T-cell (primary cell): ENCODE results near the gene WDR19. TPM values are rescaled to one million over a fixed set of nuclear protein-coding genes. Genes with fewer than 3 reads are reported as not detected.
"Not testable (repeated sequence)": the region's sequence is repeated elsewhere in the genome, so short reads cannot be mapped to it uniquely, and the experiment has no call there.

Source experiments
- ATAC-seq, 4 experiments: fragments of 200-7000 bp in 3 of 4; fragments of 150-1000 bp in 1 of 4; cut with Tn5 transposase; replicated peaks in 1 of 4; 1 replicate in 3 of 4; 2 replicates in 1 of 4; pipeline ENCODE4 v1.10.0; 2021; ENCODE audit warnings: moderate library complexity in 3 of 4, mild to moderate bottlenecking in 2 of 4, moderate number of reproducible peaks in 1 of 4
- CTCF ChIA-PET, 2 donors: fragments of 300-600 bp; sonication (Branson Sonifier 250); formaldehyde crosslinking; loops; one replicate each; lab custom pipeline; 2022; ENCODE audit warnings: antibody characterized with exemption in 2 of 2; lab: Charles Lee
- POLR2A ChIA-PET, 2 donors: fragments of 300-600 bp; sonication (Branson Sonifier 250); formaldehyde crosslinking; loops; one replicate each; lab custom pipeline; 2022; ENCODE audit warnings: antibody characterized with exemption in 2 of 2; lab: Charles Lee
- DNase-seq, 35 experiments: peaks; one replicate each; pipeline versions ENCODE4 v3.0.0 to v3.0.0-alpha.2; 2013 to 2023
- H3K27ac ChIP-seq: one replicate; pipeline ENCODE4 v1.5.1; 2013; ENCODE audit warnings: low read length
- H3K27me3 ChIP-seq, 2 experiments: replicated peaks in 1 of 2; 1 replicate in 1 of 2; 2 replicates in 1 of 2; pipeline versions ENCODE4 v1.6.1 to v1.7.0; 2013; ENCODE audit warnings: low read length in 1 of 2, mixed read lengths in 1 of 2; ENCODE audit not compliant: control insufficient read depth in 2 of 2, insufficient read depth in 2 of 2; ENCODE audit errors: extremely low read depth in 1 of 2
- H3K36me3 ChIP-seq, 2 donors: 1 replicate in 1 of 2; 2 replicates in 1 of 2; pipeline versions ENCODE4 v1.6.1 to v1.7.0; 2013; ENCODE audit warnings: low read length in 1 of 2; ENCODE audit not compliant: control insufficient read depth in 2 of 2, insufficient read depth in 1 of 2; ENCODE audit errors: extremely low read depth in 1 of 2
- H3K4me1 ChIP-seq, 2 experiments: 1 replicate in 1 of 2; 2 replicates in 1 of 2; pipeline versions ENCODE4 v1.6.1 to v1.7.0; 2013; ENCODE audit warnings: low read length in 2 of 2, mixed read lengths in 1 of 2; ENCODE audit not compliant: insufficient read depth in 2 of 2, control insufficient read depth in 1 of 2; ENCODE audit errors: extremely low read depth in 1 of 2
- H3K4me3 ChIP-seq, 2 donors: 1 replicate in 1 of 2; 2 replicates in 1 of 2; pipeline versions ENCODE4 v1.5.1 to v1.7.0; 2013; ENCODE audit warnings: mild to moderate bottlenecking in 2 of 2, low read length in 1 of 2, moderate library complexity in 1 of 2; ENCODE audit not compliant: control insufficient read depth in 1 of 2; ENCODE audit errors: extremely low read depth in 1 of 2
- H3K9me3 ChIP-seq: 2 replicates; pipeline ENCODE4 v1.7.0; 2013
- H3K27ac Mint-ChIP-seq, 2 donors: one replicate each; pipeline ENCODE4 v1.8.0; 2020 to 2021; ENCODE audit warnings: mild to moderate bottlenecking in 2 of 2, mixed read lengths in 2 of 2
- H3K27me3 Mint-ChIP-seq, 2 donors: one replicate each; pipeline ENCODE4 v1.8.0; 2021 to 2022; ENCODE audit warnings: mixed read lengths in 2 of 2
- H3K36me3 Mint-ChIP-seq: one replicate; pipeline ENCODE4 v1.8.0; 2021; ENCODE audit warnings: mixed read lengths
- H3K4me1 Mint-ChIP-seq, 3 donors: one replicate each; pipeline ENCODE4 v1.8.0; 2020 to 2022; ENCODE audit warnings: mixed read lengths in 3 of 3, mild to moderate bottlenecking in 1 of 3
- H3K4me3 Mint-ChIP-seq, 3 donors: one replicate each; pipeline ENCODE4 v1.8.0; 2020 to 2022; ENCODE audit warnings: mild to moderate bottlenecking in 3 of 3, mixed read lengths in 3 of 3, moderate library complexity in 3 of 3
- H3K9me3 Mint-ChIP-seq, 3 donors: one replicate each; pipeline ENCODE4 v1.8.0; 2020 to 2022; ENCODE audit warnings: mixed read lengths in 3 of 3
- WGBS: methylation state at CpG from one replicate; pipeline ENCODE4 v1.1.5; 2013; ENCODE audit warnings: missing lambda C conversion rate; ENCODE audit not compliant: insufficient coverage; 5-methylcytosine and 5-hydroxymethylcytosine counted together
- total RNA-seq, 35 experiments: library from RNA in 6 of 35; stranded (reverse) in 6 of 35; fragments of 120-200 nt in 1 of 35; gene quantifications; one replicate each; pipeline versions ENCODE4 v1.2.1 to v1.2.4 and lab custom pipeline; 2013 to 2026

WDR19 gene
- 10 to 100 TPM; 17.4 to 39.9 (median 28.0) TPM for total RNA-seq
- total RNA-seq (2013), result 16.3 TPM
- total RNA-seq (lab: John Stamatoyannopoulos, UW), result 17.2 to 78.8 (median 25.4) reads per million in 29 experiments

GRCh38 chr4:39181905-39182638, at the start of gene WDR19:
WDR19 (plus strand) TSS chr4:39182529; CDS start chr4:39182558, 29 bp downstream.
- Histone ChIP-seq H3K9me3 (no peaks in the 10 kb centered on the region), H3K36me3 (no peaks in the 10 kb centered on the region), H3K27me3 (peaks cover 0 to 6% of the 10 kb centered on the region in 2 experiments), H3K27ac (peak within 1 kb of the TSS; percentile 52), H3K4me3 (peak within 1 kb of the TSS; percentile 63 to 71), H3K4me1 (peaks cover 5 to 9% of the 10 kb centered on the region in 2 experiments)
- H3K27me3 Mint-ChIP-seq, result peaks cover 0 to 12% of the 10 kb centered on the region in 2 donors
- H3K4me1 Mint-ChIP-seq, result peaks cover 0 to 12% (median 6%) of the 10 kb centered on the region in 3 donors
- peak; percentile 95 to 99 (median 98) for DNase-seq
- H3K9me3 Mint-ChIP-seq, result no peaks in the 10 kb centered on the region
- peak; percentile 95 to 97 (median 96) for ATAC-seq
- ChIA-PET POLR2A (interaction anchor here (0.6 to 0.7 kb wide), 4 partner anchors 21 to 1152 kb away, joined by 3 to 11 read pairs (median 4); no protein-coding TSS in a partner anchor), CTCF (interaction anchor here (0.6 to 1.4 kb wide), 15 partner anchors 10 to 1477 kb away, joined by 3 to 8 read pairs (median 3); no protein-coding TSS in a partner anchor)
- peak within 1 kb of the TSS in 1 of 2 donors; percentile 43 for H3K27ac Mint-ChIP-seq
- H3K36me3 Mint-ChIP-seq, result peaks cover 8% of the 10 kb centered on the region
- no peak within 1 kb of the TSS for H3K4me3 Mint-ChIP-seq
- WGBS, result under 1% methylated on average over 39 of the region's 48 CpGs

GRCh38 chr4:39133623-39134022, 48.7 kb upstream of the WDR19 start:
- ATAC-seq, result no peak
- WGBS, result no CpG with 5 or more reads among the region's 3 CpGs
- no peaks in the 10 kb centered on the region for H3K9me3 Mint-ChIP-seq
- H3K27ac Mint-ChIP-seq, result no peak overlapping the region
- Histone ChIP-seq H3K4me1 (peaks cover 0 to 3% of the 10 kb centered on the region in 2 experiments), H3K4me3 (no peak overlapping the region), H3K27me3 (no peaks in the 10 kb centered on the region), H3K9me3 (no peaks in the 10 kb centered on the region), H3K36me3 (no peaks in the 10 kb centered on the region), H3K27ac (no peak overlapping the region)
- H3K4me3 Mint-ChIP-seq, result no peak overlapping the region
- POLR2A ChIA-PET, result interaction anchor here (0.6 to 1.0 kb wide), 4 partner anchors 9 to 229 kb away, joined by 3 to 12 read pairs (median 4); no protein-coding TSS in a partner anchor
- H3K36me3 Mint-ChIP-seq, result peaks cover 14% of the 10 kb centered on the region
- no peaks in the 10 kb centered on the region for H3K27me3 Mint-ChIP-seq
- peaks cover 6 to 13% (median 10%) of the 10 kb centered on the region in 3 donors for H3K4me1 Mint-ChIP-seq
- CTCF ChIA-PET, result interaction anchor here (0.6 to 5.1 kb wide), 10 partner anchors 31 to 372 kb away, joined by 3 to 117 read pairs (median 4); no protein-coding TSS in a partner anchor
- DNase-seq, result no peak

- CTCF ChIA-PET, result interaction anchor here (0.5 to 5.1 kb wide), 26 partner anchors 15 to 644 kb away, joined by 3 to 117 read pairs (median 4); partner anchors contain the start of gene TLR10 (in 1 of the 2)
Observed at GRCh38 chr4:39134683-39135306, 47.5 kb upstream of the WDR19 start.

GRCh38 chr4:39138227-39138626, 44.1 kb upstream of the WDR19 start:
- H3K4me1 ChIP-seq, DNase-seq, H3K36me3 Mint-ChIP-seq, H3K9me3 Mint-ChIP-seq, H3K27me3 Mint-ChIP-seq, H3K9me3 ChIP-seq, ATAC-seq, H3K27ac Mint-ChIP-seq, POLR2A ChIA-PET, H3K4me3 ChIP-seq, H3K4me3 Mint-ChIP-seq, H3K36me3 ChIP-seq, H3K27me3 ChIP-seq, H3K27ac ChIP-seq: not testable (repeated sequence)
- CTCF ChIA-PET, result interaction anchor here (1.0 to 1.9 kb wide), 5 partner anchors 10 to 237 kb away, joined by 3 to 7 read pairs (median 5); no protein-coding TSS in a partner anchor
- H3K4me1 Mint-ChIP-seq, result peaks cover 6 to 13% (median 10%) of the 10 kb centered on the region in 3 donors
- WGBS, result no CpG with 5 or more reads among the region's 3 CpGs

More at GRCh38 chr4:39134683-39135306, 47.5 kb upstream of the WDR19 start:
- no peaks in the 10 kb centered on the region for H3K9me3 ChIP-seq
- DNase-seq, result no peak
- Mint-ChIP-seq H3K27me3 (no peaks in the 10 kb centered on the region), H3K4me1 (peaks cover 6 to 13% (median 10%) of the 10 kb centered on the region in 3 donors), H3K4me3 (no peak overlapping the region), H3K36me3 (peaks cover 8% of the 10 kb centered on the region), H3K27ac (no peak overlapping the region), H3K9me3 (no peaks in the 10 kb centered on the region)
- no peaks in the 10 kb centered on the region for H3K36me3 ChIP-seq
- POLR2A ChIA-PET, result interaction anchor here (0.7 to 1.0 kb wide), 2 partner anchors 30 to 230 kb away, joined by 3 read pairs; no protein-coding TSS in a partner anchor
- H3K27ac ChIP-seq, result no peak overlapping the region
- peaks cover 0 to 3% of the 10 kb centered on the region in 2 experiments for H3K4me1 ChIP-seq
- no CpG with 5 or more reads among the region's 2 CpGs for WGBS
- ATAC-seq, result peak in 1 of 4 experiments; percentile 23
- no peak overlapping the region for H3K4me3 ChIP-seq
- H3K27me3 ChIP-seq, result no peaks in the 10 kb centered on the region

- H3K9me3 ChIP-seq, result no peaks in the 10 kb centered on the region
- Mint-ChIP-seq H3K27me3 (no peaks in the 10 kb centered on the region), H3K4me3 (no peak overlapping the region), H3K27ac (no peak overlapping the region), H3K36me3 (no peaks in the 10 kb centered on the region), H3K4me1 (no peaks in the 10 kb centered on the region), H3K9me3 (no peaks in the 10 kb centered on the region)
- ChIA-PET POLR2A (no interaction called here), CTCF (interaction anchor here (0.7 to 1.1 kb wide), 2 partner anchors 243 to 824 kb away, joined by 3 read pairs; no protein-coding TSS in a partner anchor)
- no CpG with 5 or more reads among the region's 1 CpG for WGBS
- H3K27ac ChIP-seq, result no peak overlapping the region
- ATAC-seq (no peak), DNase-seq (no peak)
- H3K4me3 ChIP-seq, result no peak overlapping the region
- no peaks in the 10 kb centered on the region for H3K4me1 ChIP-seq
- H3K36me3 ChIP-seq, result no peaks in the 10 kb centered on the region
- H3K27me3 ChIP-seq, result no peaks in the 10 kb centered on the region
Observed at GRCh38 chr4:39146211-39146610, 36.1 kb upstream of the WDR19 start.

GRCh38 chr4:39154009-39154408, 28.3 kb upstream of the WDR19 start:
- no peaks in the 10 kb centered on the region for H3K9me3 ChIP-seq
- no peaks in the 10 kb centered on the region for H3K27me3 ChIP-seq
- Mint-ChIP-seq H3K27me3 (no peaks in the 10 kb centered on the region), H3K9me3 (no peaks in the 10 kb centered on the region), H3K36me3 (no peaks in the 10 kb centered on the region), H3K4me3 (no peak overlapping the region), H3K4me1 (no peaks in the 10 kb centered on the region), H3K27ac (no peak overlapping the region)
- no peak overlapping the region for H3K27ac ChIP-seq
- no peak overlapping the region for H3K4me3 ChIP-seq
- ChIA-PET CTCF (no interaction called here), POLR2A (no interaction called here)
- no CpG with 5 or more reads among the region's 4 CpGs for WGBS
- H3K4me1 ChIP-seq, result no peaks in the 10 kb centered on the region
- DNase-seq (no peak), ATAC-seq (no peak)
- no peaks in the 10 kb centered on the region for H3K36me3 ChIP-seq
